Dedifferentiated amniotic fluid mesenchymal stem cell (primary cell): ENCODE data around the gene CDH13.

Experiments used
- DNase-seq: peaks from one replicate; pipeline ENCODE4 v3.0.0-alpha.2; 2016; ENCODE audit errors: extremely low spot score

Gene CDH13

DNA sequence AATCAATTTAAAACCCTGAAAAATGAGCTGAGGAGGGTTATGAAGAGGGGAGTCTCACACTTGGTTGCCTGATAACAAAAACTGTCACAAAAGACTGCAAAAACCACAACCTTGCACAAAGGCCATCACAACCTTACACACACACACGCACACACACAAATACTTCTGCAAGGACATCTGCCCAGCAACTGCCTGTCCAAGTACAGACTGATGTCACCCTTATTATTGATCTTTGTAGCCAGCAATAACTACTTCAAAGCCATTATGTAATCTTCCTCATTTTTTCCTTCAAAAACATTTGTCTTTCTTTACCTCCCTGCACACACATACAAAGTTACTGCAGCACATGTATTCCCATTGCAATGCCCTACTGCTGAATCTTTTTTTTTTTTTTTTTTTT is 927.8 kb downstream of the CDH13 start:
- DNase-seq, result no peak

DNA sequence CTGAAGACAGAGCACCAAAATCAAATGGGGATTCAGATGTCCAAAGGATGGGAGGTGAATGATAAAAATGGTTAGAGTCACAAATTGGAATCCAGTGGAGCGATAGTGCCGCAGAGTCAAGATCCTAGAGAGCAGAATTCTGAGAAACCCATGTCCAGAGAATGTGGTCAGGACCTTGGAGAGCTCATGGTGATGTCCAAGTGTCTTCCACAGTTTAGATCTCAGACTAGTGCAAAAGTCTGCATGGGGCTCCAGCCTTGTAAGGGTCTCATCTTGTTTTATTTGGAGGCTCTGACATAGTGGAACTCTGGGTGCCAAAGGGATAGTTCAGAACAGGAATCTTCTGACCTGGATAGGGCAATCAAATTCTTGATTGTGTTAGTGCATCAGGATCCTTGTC is 935.1 kb downstream of the CDH13 start:
- DNase-seq, result no peak

DNA sequence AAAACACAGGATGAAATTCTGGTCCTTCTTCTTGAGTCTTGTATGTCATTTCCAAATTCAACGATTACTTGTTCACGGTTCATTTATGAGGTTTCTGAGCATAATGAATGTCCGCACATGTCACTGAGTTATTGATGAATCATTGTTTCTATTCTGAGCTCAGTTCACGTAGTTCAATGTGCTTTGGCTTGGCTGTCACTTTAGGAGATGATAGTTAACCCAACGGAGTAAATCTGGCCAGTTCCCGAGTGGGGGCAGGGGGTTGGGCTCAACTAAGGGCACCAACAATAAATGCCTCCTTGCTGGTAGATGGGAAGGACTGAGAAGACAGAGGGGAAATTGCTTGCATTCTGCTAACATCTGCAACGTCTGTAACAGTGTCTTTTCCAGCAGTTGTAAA is 941.6 kb downstream of the CDH13 start:
- no peak for DNase-seq

DNA sequence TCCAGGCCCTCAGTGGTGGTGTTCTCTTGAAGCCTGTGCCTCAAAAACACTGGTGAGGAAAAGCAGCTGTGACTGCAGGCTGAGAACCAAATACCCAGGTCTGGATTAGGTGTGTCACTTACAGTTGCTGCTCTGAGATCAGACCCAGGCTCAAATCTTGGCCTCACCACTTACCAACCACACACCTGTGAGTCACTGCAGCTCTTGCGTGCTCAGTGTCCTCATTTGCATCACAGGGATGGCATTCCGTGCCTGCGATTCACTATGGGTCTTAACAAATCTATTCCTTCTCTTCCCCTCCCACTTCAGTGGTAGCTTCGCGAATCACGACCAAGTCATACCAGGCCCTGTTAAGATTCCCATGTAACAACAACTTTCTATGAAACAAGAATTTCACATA is 947.6 kb downstream of the CDH13 start:
- no peak for DNase-seq

DNA sequence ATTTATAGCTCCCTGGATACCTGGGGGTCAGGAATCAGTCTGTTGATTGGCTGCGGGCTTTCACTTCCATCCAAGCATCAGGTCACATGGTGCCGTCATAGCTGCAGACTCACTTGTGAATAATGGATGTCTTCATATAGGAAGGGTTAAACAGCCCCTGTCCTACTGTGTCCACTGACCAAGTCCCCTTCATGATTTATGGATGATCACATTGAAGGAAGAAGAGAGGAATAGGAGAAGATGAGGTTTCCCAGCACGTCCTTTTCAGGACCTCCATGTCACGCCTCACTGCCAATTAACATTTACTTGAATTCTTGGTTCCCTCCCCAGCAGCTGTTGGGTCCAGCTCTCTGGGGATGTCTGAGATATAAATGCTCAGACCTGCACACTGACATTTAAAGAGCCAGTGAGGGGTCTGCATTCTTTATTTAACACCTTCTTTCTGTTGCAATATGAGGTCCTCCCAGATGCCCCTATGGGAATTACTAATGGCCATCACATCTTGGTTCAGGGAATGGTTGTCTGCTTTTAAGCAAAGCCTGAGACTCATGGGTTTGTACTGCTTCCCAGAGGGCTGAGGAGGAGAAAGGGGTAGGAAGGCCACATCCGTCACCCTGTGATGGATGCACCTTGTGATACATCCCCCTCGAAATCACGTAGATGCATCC is 950.4 kb downstream of the CDH13 start:
- no peak for DNase-seq

DNA sequence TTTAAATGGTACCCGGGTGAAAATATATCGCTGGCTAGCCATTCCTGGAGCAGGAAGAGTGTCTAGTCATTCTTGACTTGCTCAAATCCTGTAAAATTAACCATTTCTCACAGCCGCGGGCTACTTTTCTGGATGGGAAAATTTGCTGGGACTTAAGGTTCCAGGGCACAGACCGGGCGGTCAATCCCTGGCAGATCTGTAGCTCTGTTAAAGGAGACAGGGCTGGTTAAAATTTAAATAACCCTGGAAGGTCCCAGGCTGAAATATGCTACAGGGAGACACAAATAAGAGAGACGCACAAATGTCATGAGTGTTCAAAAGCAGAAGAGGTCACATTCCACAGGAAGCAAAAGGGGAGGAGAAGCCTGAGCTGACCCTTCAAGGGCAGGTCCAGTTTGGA is 951.4 kb downstream of the CDH13 start:
- no peak for DNase-seq

DNA sequence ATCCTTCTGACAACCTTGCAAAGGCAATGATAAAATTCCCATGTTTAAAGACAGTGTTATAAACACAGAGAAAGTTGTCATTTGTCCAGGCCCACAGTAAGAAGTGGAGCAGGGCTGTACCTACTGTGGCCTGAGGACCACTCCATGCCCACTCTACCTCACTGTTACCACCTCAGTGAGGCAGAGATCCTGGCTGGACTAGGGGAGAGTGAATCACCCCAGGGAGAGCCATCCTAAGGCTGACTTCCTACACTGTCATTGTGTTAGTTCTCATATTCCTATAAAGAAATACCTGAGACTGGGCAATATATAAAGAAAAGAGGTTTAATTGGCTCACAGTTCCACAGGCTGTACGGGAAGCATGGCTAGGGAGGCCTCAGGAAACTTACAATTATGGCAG is 952.3 kb downstream of the CDH13 start:
- no peak for DNase-seq

DNA sequence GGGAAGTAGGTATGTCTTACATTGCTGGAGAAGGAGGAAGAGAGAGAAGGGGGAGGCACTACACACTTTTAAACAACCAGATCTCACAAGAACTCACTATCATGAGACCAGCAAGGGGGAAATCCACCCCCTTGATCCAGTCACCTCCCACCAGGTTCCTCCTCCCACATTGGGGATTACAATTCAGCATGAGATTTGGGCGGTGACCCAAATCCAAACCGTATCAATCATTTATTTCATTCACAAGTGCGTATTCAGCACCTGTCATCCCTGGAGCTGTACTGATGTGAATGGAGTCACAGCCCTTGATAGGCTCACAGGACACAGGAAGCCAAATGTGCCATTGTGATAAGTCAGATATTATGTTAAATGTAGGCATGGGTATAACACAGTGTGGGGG is 952.7 kb downstream of the CDH13 start:
- DNase-seq, result no peak

DNA sequence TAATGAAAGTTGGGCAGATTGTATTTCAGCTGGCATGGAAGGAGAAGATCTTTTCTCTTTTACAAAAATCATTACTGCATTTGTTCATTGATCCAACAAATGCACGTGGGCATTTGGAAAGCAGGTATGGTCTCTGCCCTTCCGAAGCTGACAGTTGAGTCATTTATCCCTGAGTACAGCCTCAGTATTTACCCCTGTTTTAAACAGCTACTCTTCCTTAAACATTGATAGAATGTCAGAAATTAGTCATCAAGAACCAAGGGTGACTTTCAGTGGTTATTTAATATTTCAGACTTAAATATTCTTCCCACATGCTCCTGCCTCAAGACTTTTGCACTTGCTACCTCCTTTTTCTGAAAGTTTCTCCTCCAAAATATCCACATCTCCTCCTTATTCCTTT is 954.3 kb downstream of the CDH13 start:
- no peak for DNase-seq

DNA sequence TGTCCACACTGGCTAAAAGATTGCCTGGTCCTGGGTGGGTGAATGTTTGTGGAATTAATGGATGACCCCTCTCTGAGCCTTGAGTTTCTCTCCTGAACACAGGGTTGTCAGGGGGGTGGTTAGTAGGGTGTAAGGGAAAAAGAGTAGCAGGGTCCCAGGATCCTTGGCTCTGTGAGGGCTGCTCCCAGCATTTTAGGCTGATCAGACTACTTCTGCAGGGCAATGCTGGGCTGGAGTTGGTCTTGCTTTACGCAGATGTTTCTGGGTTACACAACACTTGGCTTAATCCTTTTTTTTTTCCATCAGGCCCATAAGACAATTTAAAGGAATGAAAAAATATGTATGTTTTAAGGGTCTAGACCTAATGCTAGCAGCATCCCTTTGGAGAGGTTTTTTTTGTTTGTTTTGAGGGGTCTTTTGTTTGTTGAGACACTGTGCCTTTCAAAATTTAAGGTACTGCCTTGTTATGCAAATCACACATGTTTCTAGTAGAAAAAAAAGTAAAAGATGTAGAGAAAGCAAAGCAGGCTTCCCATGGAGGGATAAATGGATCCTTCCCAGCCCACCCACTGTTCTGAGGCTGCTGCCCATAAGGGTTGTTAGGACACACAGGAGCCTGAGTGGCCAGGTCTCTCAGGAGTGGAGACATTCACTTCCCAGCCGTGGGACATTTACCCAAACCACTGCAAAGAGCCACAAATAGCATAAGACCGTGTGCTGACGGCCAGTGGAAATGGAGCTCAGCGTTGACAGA is 955.4 kb downstream of the CDH13 start:
- DNase-seq, result no peak

DNA sequence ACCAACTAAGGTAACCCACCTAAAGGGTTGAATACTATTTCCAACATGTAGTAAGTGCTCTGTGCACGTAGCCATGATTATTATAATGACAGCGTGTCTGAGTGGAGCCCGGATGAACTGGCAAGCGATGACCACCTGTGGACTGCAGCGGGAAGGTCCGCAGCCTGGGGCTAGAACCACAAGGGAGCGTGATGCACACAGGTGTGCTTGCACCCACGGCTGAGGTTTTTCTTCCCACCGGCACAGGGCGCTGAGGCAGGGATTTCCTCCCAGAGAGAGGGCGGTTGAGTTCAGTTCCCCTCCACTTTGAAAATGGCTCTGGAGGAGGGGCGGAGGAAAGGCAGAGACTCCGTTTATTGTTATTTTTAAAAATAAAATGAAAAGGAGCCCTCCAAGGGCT is 959.3 kb downstream of the CDH13 start:
- DNase-seq, result no peak

DNA sequence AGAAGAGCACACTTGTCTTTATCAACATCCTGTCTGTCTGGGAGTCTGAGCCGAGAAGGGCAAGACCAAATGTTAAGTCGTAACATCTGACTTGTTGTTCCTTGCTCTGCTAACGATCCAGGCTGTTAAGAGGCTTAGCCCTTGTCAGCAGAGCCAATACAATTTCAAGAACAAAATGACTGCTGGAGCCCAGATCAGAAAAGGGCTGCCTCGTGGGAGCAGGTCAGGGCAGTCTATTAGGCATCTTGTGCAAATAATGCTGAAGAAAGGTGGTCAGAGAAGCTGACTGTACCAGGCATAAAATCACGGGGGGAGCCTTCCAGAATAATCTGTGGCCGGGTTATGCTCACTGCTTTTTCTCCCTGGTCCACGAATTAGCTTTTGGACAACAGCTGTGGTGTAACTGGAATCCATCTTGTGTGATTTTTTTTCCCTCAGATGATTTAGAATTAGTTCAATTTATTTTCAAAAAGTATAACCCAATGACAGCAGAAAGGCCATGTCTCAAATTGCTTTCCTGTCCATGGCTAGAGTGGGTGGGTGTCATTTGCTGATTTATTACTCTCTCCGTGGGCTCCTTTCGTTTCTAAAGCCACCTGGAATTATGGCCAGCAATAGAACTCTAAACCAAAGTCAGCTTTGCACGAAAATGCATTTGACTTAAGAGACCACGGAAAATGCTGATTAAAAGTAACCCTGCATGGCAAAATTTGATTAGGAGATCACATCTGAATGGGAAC is 959.9 kb downstream of the CDH13 start:
- no peak for DNase-seq

DNA sequence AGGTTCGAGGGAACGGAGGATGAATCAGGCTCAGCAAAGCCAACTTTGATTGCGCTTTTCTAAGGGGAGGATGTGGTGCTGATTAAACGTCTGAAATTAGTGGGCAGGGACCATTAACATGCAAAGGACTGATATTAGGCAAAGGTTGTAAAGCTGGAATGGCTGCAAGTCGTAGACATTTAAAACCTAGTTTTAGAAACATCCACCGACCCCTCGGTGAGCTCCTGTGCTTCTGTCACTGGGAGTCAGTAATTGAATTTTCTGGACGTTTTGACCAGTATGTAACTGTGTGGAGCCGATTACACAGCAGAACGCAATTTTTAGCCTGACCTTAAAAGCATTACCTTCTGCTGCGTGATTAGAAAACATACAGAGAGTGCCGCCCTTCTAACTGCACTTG is 960.4 kb downstream of the CDH13 start:
- no peak for DNase-seq

DNA sequence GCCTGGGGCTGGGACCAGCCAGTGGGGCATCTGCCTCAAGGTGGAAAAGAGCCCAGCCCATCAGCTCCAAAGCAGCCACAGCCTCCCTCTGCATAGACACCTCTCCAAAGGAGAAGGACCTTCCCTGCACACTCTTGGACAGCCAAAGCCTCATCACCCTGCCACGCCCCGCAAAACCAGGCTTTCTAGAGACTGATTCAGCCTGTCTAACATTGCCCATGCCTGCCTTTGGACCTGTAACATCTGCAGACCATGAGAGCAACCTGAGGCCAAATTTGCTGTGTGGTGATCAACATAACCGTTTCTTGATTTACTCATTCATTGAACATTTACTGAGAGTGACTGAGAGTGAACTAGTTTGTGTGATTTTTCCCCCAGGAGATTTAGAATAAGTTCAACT is 961.3 kb downstream of the CDH13 start:
- DNase-seq, result no peak

DNA sequence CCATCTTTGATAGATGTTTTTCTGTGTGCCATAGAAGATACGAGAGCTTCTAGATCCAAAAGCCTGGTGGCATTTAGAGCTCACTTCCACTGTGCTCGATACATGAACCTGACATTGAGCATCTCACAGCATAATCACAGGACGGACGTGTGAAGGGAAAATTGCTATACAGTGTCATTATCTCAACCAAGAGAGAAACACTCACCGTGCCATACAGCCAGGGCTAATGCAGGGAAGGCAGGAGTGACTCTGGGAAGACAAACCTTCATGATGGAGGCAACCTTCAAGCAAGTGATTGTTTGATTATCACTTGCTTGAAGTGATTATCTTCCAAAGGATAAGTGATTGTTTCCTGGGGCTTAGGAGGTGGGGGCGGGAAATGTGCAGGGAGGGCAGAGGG is 962.8 kb downstream of the CDH13 start:
- DNase-seq, result no peak

DNA sequence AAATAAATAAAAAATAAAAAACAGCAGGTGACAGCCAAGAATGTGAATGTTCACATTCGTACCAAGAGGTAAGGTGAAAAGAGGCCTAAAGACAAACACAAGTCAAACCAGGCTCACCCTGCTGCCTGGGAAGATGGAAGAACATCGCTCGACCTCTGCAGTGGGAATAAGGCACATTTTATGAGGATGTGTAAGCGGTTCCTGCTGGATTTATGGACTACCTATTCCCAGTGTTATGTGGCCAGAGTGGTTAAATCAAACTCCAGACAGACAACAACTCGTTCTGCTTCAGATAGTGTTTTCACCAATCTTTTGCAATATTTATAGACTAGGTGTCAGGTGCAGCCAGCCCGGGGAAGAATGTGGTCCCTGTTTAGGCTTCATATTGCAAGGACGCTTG is 966.0 kb downstream of the CDH13 start:
- DNase-seq, result no peak

DNA sequence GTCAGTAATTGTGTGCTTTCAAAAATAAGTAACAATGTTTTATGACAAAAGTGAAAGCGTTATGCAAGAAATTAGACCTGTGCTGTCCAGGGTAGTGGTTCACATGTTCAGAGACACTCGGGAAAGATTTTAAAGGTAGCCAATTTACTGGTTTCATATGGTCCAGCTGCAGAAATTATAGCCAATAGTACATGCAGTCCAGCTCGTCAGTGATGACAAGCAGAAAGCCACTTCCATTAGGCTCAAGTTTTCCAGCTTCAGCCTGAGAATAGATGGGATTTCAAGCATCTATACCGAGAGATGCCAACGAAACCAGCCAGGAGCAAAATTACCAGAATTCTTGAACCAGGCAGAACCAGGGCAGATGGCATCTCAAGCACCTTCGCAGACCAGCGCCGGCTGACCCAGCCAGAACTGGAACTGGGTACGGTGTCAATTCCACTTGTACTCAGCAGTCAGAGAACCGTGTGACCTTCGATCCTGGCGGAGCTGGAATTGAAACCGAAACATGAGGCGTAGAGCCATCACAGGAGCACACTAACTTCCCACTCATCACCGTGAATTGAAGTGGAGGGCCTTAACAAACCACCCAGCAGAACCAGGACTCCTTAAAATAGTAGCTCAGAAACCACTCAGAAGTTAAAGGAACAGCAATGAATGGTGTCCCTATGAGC is 973.2 kb downstream of the CDH13 start:
- DNase-seq, result no peak

DNA sequence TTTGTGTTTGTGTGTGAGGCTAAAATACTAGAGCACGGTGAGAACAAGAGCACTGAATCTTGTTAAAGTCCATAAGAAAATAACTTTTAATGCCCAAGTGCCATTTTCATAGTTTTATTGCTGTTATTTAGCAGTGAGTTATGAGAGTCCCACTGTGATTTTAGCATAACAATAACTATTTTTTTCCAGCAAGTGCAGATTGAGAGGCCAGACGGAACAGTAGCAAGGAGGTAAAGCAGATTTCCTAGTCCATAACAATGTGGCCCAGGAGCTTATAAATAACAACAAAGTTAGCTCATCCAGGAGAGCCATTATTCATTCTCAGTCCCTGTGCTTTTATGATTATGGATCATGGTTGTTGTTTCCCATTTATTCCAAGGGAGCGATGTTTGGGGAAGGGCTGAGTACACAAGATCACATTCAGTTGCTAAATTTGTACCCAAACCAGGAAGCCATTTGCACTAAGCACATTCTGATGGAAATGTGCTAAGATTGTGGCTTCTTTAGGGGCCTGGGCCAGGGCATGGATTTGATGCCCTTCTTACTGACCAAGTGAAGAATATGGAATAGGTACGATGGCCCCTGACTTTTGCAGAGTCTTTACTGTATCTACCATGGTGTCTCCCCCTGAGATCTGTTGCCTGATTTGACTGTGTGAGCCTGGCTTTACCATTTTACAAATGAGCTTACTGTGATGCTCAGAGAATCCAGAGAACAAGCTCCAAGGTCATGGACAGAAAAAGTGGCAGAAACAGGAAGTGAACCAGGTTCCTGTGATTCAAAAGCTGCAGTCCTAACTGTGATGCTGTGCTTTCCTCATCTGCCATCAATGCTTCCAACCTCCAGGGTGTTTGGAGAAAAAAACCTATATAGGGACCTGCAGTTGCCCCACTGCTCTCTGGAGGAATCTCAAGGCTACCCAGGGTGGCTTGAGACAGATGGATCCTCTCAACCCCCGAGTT is 976.3 kb downstream of the CDH13 start:
- no peak for DNase-seq

DNA sequence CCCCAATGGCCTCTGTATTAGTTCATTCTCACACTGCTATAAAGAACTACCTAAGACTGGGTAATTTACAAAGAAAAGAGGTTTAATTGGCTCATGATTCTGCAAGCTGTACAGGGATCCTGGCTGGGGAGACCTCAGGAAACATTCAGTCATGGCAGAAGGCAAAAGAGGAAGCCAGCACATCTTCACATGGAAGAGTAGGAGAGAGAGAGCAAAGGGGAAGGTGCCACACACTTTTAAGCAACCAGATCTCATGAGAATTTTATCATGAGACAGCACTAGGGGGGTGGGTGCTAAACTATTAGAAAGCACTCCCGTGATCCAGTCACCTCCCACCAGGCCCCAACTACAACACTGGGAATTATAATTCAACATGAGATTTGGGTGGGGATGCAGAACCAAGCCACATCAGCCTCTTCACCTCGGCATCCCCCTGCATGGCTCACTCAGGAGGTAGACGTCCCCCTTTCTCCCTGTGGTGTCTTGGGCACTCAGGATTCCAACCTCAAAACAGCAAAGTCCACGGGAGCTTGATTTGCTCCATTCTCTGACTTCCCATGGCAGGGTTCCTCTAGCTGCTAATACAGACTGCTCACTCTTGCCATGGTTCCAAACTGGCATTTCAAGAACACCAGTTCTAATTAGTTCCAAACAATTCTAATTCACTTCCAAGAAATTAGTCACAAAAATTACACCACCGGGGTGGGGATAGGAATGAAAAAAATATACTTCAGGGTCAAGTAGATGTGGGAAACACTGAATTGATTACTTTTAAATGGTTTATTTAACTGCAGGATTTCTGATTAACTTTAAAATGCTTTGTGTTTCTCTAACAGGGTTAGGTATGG is 977.2 kb downstream of the CDH13 start:
- no peak for DNase-seq

DNA sequence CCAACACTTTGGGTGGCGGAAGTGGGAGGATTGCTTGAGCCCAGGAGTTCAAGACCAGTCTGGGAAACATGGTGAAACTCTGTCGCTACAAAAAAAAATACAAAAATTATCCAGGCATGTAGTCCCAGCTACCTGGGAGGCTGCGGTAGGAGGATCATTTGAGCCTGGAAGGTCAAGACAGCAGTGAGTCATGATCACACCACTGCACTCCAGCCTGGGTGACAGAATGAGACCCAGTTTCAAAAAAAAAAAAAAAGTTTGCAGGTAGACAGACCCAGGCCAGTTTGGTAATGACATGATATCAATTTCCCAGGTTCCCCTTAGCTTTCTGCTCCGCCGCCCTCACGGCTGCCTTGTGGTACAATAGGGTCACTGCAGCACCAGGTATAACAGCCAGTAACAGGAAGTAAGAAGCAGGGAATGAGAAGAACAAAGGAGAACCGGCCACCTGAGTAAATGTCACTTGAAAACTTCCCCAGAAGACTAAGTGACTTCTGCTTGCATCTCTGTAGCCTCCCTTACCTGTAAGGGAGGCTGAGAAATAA is 979.8 kb downstream of the CDH13 start:
- no peak for DNase-seq
